Upper lobe of left lung (tissue), 4 donors: ENCODE measurements around the gene ZNF263.

ENCODE experiments used
- EP300 ChIP-seq, 4 donors: sonication (generic); formaldehyde crosslinking; IDR thresholded peaks; one replicate each; pipeline ENCODE4 v1.5.1; 2017; ENCODE audit warnings: antibody characterized with exemption in 4 of 4, control low read depth in 2 of 4
- POLR2A ChIP-seq, 4 donors: fragments of 450-650 bp; IDR thresholded peaks; one replicate each; pipeline ENCODE4 v1.5.1; 2016 to 2017; ENCODE audit warnings: antibody characterized with exemption in 4 of 4, mild to moderate bottlenecking in 2 of 4
- TF ChIP-seq, protein P1 (sequence below), 6 experiments: fragments of 450-650 bp in 4 of 6; fragments of 200-600 bp in 2 of 6; sonication (generic) in 2 of 6; IDR thresholded peaks; one replicate each; pipeline ENCODE4 v1.5.1; 2016 to 2019; ENCODE audit warnings: antibody characterized with exemption in 6 of 6

DNA sequence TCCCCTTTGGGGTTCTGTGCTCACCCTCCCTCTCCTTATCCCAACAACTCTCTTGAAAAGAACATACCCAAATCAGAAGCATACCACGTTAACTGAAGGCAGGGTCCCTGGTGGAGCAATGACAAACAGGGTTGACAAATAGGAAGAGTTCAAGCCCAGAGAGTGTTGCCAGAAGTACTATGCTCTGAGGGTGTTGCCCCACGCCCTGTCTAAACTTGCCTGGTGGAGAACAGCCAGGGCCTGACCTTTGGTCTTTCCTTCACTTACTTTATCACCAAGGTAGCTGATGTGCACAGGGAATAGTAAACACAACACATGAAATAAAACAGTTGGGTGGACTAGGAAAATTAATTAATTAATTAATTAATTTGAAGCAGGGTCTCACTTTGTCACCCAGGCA is 45.4 kb downstream of the ZNF263 start:
- TF ChIP-seq, protein P1, sequence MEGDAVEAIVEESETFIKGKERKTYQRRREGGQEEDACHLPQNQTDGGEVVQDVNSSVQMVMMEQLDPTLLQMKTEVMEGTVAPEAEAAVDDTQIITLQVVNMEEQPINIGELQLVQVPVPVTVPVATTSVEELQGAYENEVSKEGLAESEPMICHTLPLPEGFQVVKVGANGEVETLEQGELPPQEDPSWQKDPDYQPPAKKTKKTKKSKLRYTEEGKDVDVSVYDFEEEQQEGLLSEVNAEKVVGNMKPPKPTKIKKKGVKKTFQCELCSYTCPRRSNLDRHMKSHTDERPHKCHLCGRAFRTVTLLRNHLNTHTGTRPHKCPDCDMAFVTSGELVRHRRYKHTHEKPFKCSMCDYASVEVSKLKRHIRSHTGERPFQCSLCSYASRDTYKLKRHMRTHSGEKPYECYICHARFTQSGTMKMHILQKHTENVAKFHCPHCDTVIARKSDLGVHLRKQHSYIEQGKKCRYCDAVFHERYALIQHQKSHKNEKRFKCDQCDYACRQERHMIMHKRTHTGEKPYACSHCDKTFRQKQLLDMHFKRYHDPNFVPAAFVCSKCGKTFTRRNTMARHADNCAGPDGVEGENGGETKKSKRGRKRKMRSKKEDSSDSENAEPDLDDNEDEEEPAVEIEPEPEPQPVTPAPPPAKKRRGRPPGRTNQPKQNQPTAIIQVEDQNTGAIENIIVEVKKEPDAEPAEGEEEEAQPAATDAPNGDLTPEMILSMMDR (IDR thresholded peaks at IDR 0.05) = no peak
- TF ChIP-seq EP300 (IDR thresholded peaks at IDR 0.05) (no peak), POLR2A (IDR thresholded peaks at IDR 0.05) (no peak)
